ENCODE results near the gene MCHR1. TPM values are rescaled to one million over a fixed set of nuclear protein-coding genes. Genes with fewer than 3 reads are reported as not detected.

MCHR1 gene
- total and polyA plus RNA-seq, 2 experiments from 2014 or later, result 0.91 to 2.4 TPM

GRCh38 chr22:40659166-40659565 is 20.1 kb upstream of the MCHR1 start:
- H4K20me1 ChIP-seq (replicated peaks; ENCODE audit: insufficient read depth), result no peaks in the 10 kb centered on the region
- no peaks in the 10 kb centered on the region for H3K79me2 ChIP-seq (replicated peaks; ENCODE audit: insufficient read depth)
- DNase-seq (ENCODE audit: low spot score), result no peak
- TF ChIP-seq, protein P1, sequence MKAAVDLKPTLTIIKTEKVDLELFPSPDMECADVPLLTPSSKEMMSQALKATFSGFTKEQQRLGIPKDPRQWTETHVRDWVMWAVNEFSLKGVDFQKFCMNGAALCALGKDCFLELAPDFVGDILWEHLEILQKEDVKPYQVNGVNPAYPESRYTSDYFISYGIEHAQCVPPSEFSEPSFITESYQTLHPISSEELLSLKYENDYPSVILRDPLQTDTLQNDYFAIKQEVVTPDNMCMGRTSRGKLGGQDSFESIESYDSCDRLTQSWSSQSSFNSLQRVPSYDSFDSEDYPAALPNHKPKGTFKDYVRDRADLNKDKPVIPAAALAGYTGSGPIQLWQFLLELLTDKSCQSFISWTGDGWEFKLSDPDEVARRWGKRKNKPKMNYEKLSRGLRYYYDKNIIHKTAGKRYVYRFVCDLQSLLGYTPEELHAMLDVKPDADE (IDR thresholded peaks at IDR 0.05), result no peak
- TF ChIP-seq POLR2AphosphoS5 (IDR thresholded peaks at IDR 0.05; ENCODE audit: low read depth), result no peak
- no peak for TF ChIP-seq NANOG (IDR thresholded peaks at IDR 0.05; ENCODE audit: borderline replicate concordance)
- TF ChIP-seq ZNF331 (CRISPR knock-in tag; IDR thresholded peaks at IDR 0.05; ENCODE audit: low read depth), result no peak
- ATAC-seq, result no peak
- peaks cover 4% of the 10 kb centered on the region for H3K4me1 ChIP-seq (ENCODE audit: insufficient read depth)
- 0 out of 2 replicates have a peak, but pooled peaks cover 8% of the 10 kb centered on the region for H3F3A ChIP-seq (replicated peaks; ENCODE audit: low read depth)
- no peaks in the 10 kb centered on the region for H3K36me3 ChIP-seq (ENCODE audit: insufficient read depth)
- H3K9me2 ChIP-seq (ENCODE audit: insufficient read depth), result no peaks in the 10 kb centered on the region
- Mint-ChIP-seq H3K27ac (no peak overlapping the region), H3K27me3 (ENCODE audit: insufficient read depth, low read depth, poor library complexity) (peaks cover 4% of the 10 kb centered on the region), H3K9me3 (no peaks in the 10 kb centered on the region), H3K4me1 (peaks cover 4% of the 10 kb centered on the region; the same call in 1 of the 3 replicates), H3K4me3 (no peak overlapping the region), H3K36me3 (ENCODE audit: low read depth) (no peaks in the 10 kb centered on the region; the same call in 2 of the 3 replicates)
- no peak overlapping the region for H3K4me2 ChIP-seq
- no peak overlapping the region for H3K4me3 ChIP-seq
- H3K27ac ChIP-seq (ENCODE audit: low read depth), result no peak overlapping the region
- no peaks in the 10 kb centered on the region for H3K27me3 ChIP-seq (ENCODE audit: insufficient read depth)
- no peak overlapping the region for H2AFZ ChIP-seq

DNA sequence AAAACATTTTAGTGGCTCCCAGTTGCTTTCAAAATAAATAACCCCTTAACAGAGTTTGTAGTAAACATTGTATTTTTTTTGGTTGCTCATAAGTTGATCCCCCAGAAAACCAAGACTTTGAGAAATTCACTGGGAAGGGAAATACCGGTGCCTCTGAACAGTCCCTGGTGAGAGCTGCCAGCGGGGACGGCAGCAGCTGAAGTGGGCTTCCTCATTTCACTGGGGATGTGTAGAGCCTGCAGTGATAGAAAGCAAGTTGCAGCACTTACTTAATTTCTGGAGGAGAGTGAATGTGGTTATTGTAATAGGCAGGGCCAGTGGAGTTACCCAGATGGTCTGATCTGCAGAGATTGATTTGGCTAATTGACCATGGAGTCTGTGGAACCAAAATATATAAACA is 18.6 kb upstream of the MCHR1 start:
- H3K9me3 Mint-ChIP-seq, result no peaks in the 10 kb centered on the region
- no peaks in the 10 kb centered on the region for H3K79me2 ChIP-seq (replicated peaks; ENCODE audit: insufficient read depth)
- no peak for DNase-seq (ENCODE audit: low spot score)
- H3K27me3 Mint-ChIP-seq (ENCODE audit: insufficient read depth, low read depth, poor library complexity), result peaks cover 4% of the 10 kb centered on the region
- H3K4me3 Mint-ChIP-seq, result no peak overlapping the region
- H3K4me3 ChIP-seq, result no peak overlapping the region
- no peak overlapping the region for H3K27ac Mint-ChIP-seq
- no peak overlapping the region for H3K4me2 ChIP-seq
- H3K36me3 ChIP-seq (ENCODE audit: insufficient read depth), result no peaks in the 10 kb centered on the region
- H3K4me1 ChIP-seq (ENCODE audit: insufficient read depth), result no peaks in the 10 kb centered on the region
- ATAC-seq, result no peak
- no peaks in the 10 kb centered on the region for H3K9me2 ChIP-seq (ENCODE audit: insufficient read depth)
- H4K20me1 ChIP-seq (replicated peaks; ENCODE audit: insufficient read depth), result no peaks in the 10 kb centered on the region
- H3K27me3 ChIP-seq (ENCODE audit: insufficient read depth), result no peaks in the 10 kb centered on the region
- no peaks in the 10 kb centered on the region; the same call in 2 of the 3 replicates for H3K36me3 Mint-ChIP-seq (ENCODE audit: low read depth)
- no peaks in the 10 kb centered on the region; the same call in 2 of the 3 replicates for H3K4me1 Mint-ChIP-seq
- 0 out of 2 replicates have a peak, but pooled peaks cover 3% of the 10 kb centered on the region for H3F3A ChIP-seq (replicated peaks; ENCODE audit: low read depth)
- no peak overlapping the region for H2AFZ ChIP-seq
- no peak overlapping the region for H3K27ac ChIP-seq (ENCODE audit: low read depth)
- TF ChIP-seq EZH2 (IDR thresholded peaks at IDR 0.05; ENCODE audit: low read depth, unreplicated experiment) (no peak), ZNF114 (CRISPR knock-in tag; IDR thresholded peaks at IDR 0.05) (no peak), ZNF331 (CRISPR knock-in tag; IDR thresholded peaks at IDR 0.05; ENCODE audit: low read depth) (no peak), STAT1 (IDR thresholded peaks at IDR 0.05; ENCODE audit: unreplicated experiment) (no peak), EZH2phosphoT487 (IDR thresholded peaks at IDR 0.05; ENCODE audit: unreplicated experiment) (no peak), JUNB (IDR thresholded peaks at IDR 0.05; ENCODE audit: unreplicated experiment) (no peak), NANOG (IDR thresholded peaks at IDR 0.05; ENCODE audit: borderline replicate concordance) (no peak), ZNF462 (CRISPR knock-in tag; IDR thresholded peaks at IDR 0.05) (no peak), CTCF (conservative IDR thresholded peaks at IDR 0.05; ENCODE audit: low read depth in 2 of 2) (no peak), POLR2AphosphoS5 (IDR thresholded peaks at IDR 0.05; ENCODE audit: low read depth) (no peak), CREB1 (CRISPR knock-in tag; IDR thresholded peaks at IDR 0.05; ENCODE audit: low read depth) (no peak)
- TF ChIP-seq, protein P1 (IDR thresholded peaks at IDR 0.05), result no peak

Data from GM23338 (cell line).